Measurements from ENCODE around the gene PTOV1. TPM values are rescaled to one million over a fixed set of nuclear protein-coding genes. Genes with fewer than 3 reads are reported as not detected.

The PTOV1 gene
- total and polyA plus RNA-seq, 2 of the 13 experiments (the other 11 are each of a cell fraction or from before 2014, with no cell fraction given), result 63.5 to 68.5 TPM

DNA sequence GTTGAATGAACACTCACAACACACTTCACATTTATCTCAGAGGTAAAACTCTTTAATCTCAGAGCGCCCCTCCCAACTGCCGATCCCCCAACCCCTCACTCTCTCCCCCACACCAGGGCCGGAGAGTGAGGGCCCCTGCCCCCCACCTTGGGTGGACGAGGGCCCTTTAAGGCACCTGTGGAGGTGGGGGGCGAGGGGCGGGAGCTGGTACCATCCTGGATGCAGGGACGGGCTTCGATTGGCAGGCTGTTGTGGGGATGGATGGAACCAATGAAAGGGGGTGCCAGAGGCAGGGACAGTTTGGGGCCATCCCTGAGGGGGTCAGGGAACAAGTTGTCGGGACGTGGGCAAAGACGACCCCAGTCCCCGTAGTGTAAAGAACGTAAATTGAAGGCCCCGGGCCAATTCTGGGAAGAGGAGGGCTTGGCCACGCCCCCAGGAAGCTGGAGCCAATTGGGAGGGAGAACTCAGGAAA lies 18.1 kb downstream of the PTOV1 start (continued):
- TF ChIP-seq, protein P1, sequence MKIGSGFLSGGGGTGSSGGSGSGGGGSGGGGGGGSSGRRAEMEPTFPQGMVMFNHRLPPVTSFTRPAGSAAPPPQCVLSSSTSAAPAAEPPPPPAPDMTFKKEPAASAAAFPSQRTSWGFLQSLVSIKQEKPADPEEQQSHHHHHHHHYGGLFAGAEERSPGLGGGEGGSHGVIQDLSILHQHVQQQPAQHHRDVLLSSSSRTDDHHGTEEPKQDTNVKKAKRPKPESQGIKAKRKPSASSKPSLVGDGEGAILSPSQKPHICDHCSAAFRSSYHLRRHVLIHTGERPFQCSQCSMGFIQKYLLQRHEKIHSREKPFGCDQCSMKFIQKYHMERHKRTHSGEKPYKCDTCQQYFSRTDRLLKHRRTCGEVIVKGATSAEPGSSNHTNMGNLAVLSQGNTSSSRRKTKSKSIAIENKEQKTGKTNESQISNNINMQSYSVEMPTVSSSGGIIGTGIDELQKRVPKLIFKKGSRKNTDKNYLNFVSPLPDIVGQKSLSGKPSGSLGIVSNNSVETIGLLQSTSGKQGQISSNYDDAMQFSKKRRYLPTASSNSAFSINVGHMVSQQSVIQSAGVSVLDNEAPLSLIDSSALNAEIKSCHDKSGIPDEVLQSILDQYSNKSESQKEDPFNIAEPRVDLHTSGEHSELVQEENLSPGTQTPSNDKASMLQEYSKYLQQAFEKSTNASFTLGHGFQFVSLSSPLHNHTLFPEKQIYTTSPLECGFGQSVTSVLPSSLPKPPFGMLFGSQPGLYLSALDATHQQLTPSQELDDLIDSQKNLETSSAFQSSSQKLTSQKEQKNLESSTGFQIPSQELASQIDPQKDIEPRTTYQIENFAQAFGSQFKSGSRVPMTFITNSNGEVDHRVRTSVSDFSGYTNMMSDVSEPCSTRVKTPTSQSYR (CRISPR knock-in tag; IDR thresholded peaks at IDR 0.05; ENCODE audit: borderline replicate concordance), result no peak
- TF ChIP-seq KDM6A (CRISPR knock-in tag; IDR thresholded peaks at IDR 0.05; ENCODE audit: low read depth) (no peak), PRPF4 (IDR thresholded peaks at IDR 0.05; ENCODE audit: low read depth, low read length, poor library complexity, severe bottlenecking) (no peak), ZNF3 (CRISPR knock-in tag; IDR thresholded peaks at IDR 0.05) (no peak), FIP1L1 (IDR thresholded peaks at IDR 0.05; ENCODE audit: borderline replicate concordance, insufficient read depth, low read depth, low read length) (no peak), ZNF510 (CRISPR knock-in tag; IDR thresholded peaks at IDR 0.05; ENCODE audit: low read depth) (0 out of 2 replicates have a peak, but pooled peaks have one; percentile 56), BORCS8-MEF2B (CRISPR knock-in tag; IDR thresholded peaks at IDR 0.05) (no peak), HDAC1 (CRISPR knock-in tag; IDR thresholded peaks at IDR 0.05) (peak; percentile 11; the same call in 1 of the 2 replicates), ZNF33A (CRISPR knock-in tag; IDR thresholded peaks at IDR 0.05; ENCODE audit: borderline replicate concordance) (no peak), ZNF574 (CRISPR knock-in tag; IDR thresholded peaks at IDR 0.05) (no peak), PRDM10 (CRISPR knock-in tag; IDR thresholded peaks at IDR 0.05; ENCODE audit: low read depth) (peak; percentile 87), RAD51 (IDR thresholded peaks at IDR 0.05; ENCODE audit: borderline replicate concordance) (no peak), ZEB1 (IDR thresholded peaks at IDR 0.05; ENCODE audit: insufficient replicate concordance, low read depth) (peak; percentile 72), RBAK (CRISPR knock-in tag; IDR thresholded peaks at IDR 0.05) (no peak), TGIF2 (CRISPR knock-in tag; IDR thresholded peaks at IDR 0.05) (0 out of 2 replicates have a peak, but pooled peaks have one; percentile 41), ERF (CRISPR knock-in tag; IDR thresholded peaks at IDR 0.05) (0 out of 2 replicates have a peak, but pooled peaks have one; percentile 8), ZNF615 (CRISPR knock-in tag; IDR thresholded peaks at IDR 0.05; ENCODE audit: borderline replicate concordance) (no peak), YEATS4 (CRISPR knock-in tag; IDR thresholded peaks at IDR 0.05; ENCODE audit: borderline replicate concordance) (peak; percentile 9; the same call in 1 of the 2 replicates), TCF7 (IDR thresholded peaks at IDR 0.05; ENCODE audit: low read depth) (no peak), POGZ (CRISPR knock-in tag; IDR thresholded peaks at IDR 0.05) (no peak), GFI1 (CRISPR knock-in tag; IDR thresholded peaks at IDR 0.05; ENCODE audit: borderline replicate concordance) (no peak), ZFP37 (CRISPR knock-in tag; IDR thresholded peaks at IDR 0.05; ENCODE audit: borderline replicate concordance) (no peak), ZKSCAN1 (IDR thresholded peaks at IDR 0.05; ENCODE audit: low read length) (no peak)

All from HepG2 (cell line).